ENCODE results near the gene RALA.
"Not testable (repeated sequence)": the region's sequence is repeated elsewhere in the genome, so short reads cannot be mapped to it uniquely, and the experiment has no call there.

RALA gene

GRCh38 chr7:39688611-39689480, 65.5 kb downstream of the RALA start:
- DNase-seq, result no peak

- DNase-seq, result no peak
Measured at GRCh38 chr7:39691821-39692220, 68.4 kb downstream of the RALA start.

GRCh38 chr7:39693086-39693485, 69.7 kb downstream of the RALA start:
- DNase-seq, result not testable (repeated sequence)

- no peak for DNase-seq
Measured at GRCh38 chr7:39693812-39694211, 70.4 kb downstream of the RALA start.

GRCh38 chr7:39695852-39696586, 72.6 kb downstream of the RALA start:
- no peak for DNase-seq

- DNase-seq, result no peak
Measured at GRCh38 chr7:39696631-39697030, 73.3 kb downstream of the RALA start.

GRCh38 chr7:39697483-39697882, 74.1 kb downstream of the RALA start:
- no peak for DNase-seq

GRCh38 chr7:39700165-39700564, 76.8 kb downstream of the RALA start:
- no peak for DNase-seq

GRCh38 chr7:39700932-39701331, 77.6 kb downstream of the RALA start:
- DNase-seq, result no peak

- DNase-seq, result no peak
Measured at GRCh38 chr7:39702133-39702532, 78.8 kb downstream of the RALA start.

- DNase-seq, result no peak
Measured at GRCh38 chr7:39703144-39703543, 79.8 kb downstream of the RALA start.

GRCh38 chr7:39709029-39709428, 85.7 kb downstream of the RALA start:
- DNase-seq, result no peak

GRCh38 chr7:39709768-39710311, 86.5 kb downstream of the RALA start:
- peak; percentile 15 for DNase-seq

- DNase-seq, result no peak
Measured at GRCh38 chr7:39712751-39713150, 89.4 kb downstream of the RALA start.

- DNase-seq, result no peak
Measured at GRCh38 chr7:39714447-39715091, 91.2 kb downstream of the RALA start.

GRCh38 chr7:39720586-39720985, 97.2 kb downstream of the RALA start:
- DNase-seq, result no peak

- no peak for DNase-seq
Measured at GRCh38 chr7:39721345-39721744, 98.0 kb downstream of the RALA start.

GRCh38 chr7:39721919-39722597, 98.7 kb downstream of the RALA start:
- no peak for DNase-seq

GRCh38 chr7:39727231-39728012, 104.0 kb downstream of the RALA start:
- no peak for DNase-seq

GRCh38 chr7:39732837-39733804, 109.7 kb downstream of the RALA start:
- peak; percentile 98 for DNase-seq

Data from retina (tissue), 1 donor.